ENCODE measurements around the gene PRICKLE3. TPM values are rescaled to one million over a fixed set of nuclear protein-coding genes. Genes with fewer than 3 reads are reported as not detected.
A peak's percentile ranks its signal among the peaks of the same experiment; 100 is the strongest.
"Not testable (repeated sequence)": the region's sequence is repeated elsewhere in the genome, so short reads cannot be mapped to it uniquely, and the experiment has no call there.

The PRICKLE3 gene
- total RNA-seq, 4 donors from 2014 or later: 14.5 to 40.0 (median 33.2) TPM

- H3K4me3 ChIP-seq; H3K9me3 ChIP-seq; H3K4me1 ChIP-seq; H3K36me3 ChIP-seq; in situ Hi-C loops (cut with MboI; ENCODE audit: low pct_ligation_motif_present in 1 of 4, low pct_unique_long_range_greater_than_20kb in 1 of 4, low sequenced_read_pairs in 3 of 4); H3K27me3 ChIP-seq; intact Hi-C loops (cut with DNase I; ENCODE audit: low total_unique reads): not testable (repeated sequence)
- TF ChIP-seq POLR2A (IDR thresholded peaks at IDR 0.05): peak; percentile 12
- peak overlapping the region; percentile 58 to 80 (median 68) for H3K27ac ChIP-seq
- DNase-seq: peak; percentile 39
- 83% methylated on average over 20 of the region's 21 CpGs; no CpG with 5 or more reads in 1 of the 2 donors for WGBS, 2 donors (ENCODE audit: low coverage in 1 of 2)
These were observed 37.6 kb downstream of the PRICKLE3 start for GRCh38 chrX:49148390-49149100.

GRCh38 chrX:49147936-49148335, 38.2 kb downstream of the PRICKLE3 start:
- Histone ChIP-seq H3K27ac (peak overlapping the region in 3 of 4 donors; percentile 58 to 80 (median 76)), H3K4me3 (no peak overlapping the region), H3K4me1 (peaks cover 0 to 7% (median 0%) of the 10 kb centered on the region in 4 donors), H3K36me3 (no peaks in the 10 kb centered on the region), H3K9me3 (no peaks in the 10 kb centered on the region), H3K27me3 (no peaks in the 10 kb centered on the region)
- no peak for DNase-seq
- TF ChIP-seq POLR2A (IDR thresholded peaks at IDR 0.05) (no peak), CTCF (IDR thresholded peaks at IDR 0.05) (no peak), EP300 (IDR thresholded peaks at IDR 0.05; ENCODE audit: low read depth) (no peak), POLR2AphosphoS5 (IDR thresholded peaks at IDR 0.05) (no peak)
- intact Hi-C loops (cut with DNase I; ENCODE audit: low total_unique reads): no loop called here
- WGBS, 2 donors (ENCODE audit: low coverage in 1 of 2): 86 to 89% methylated on average over 4 to 13 of the region's 13 CpGs
- in situ Hi-C loops (cut with MboI; ENCODE audit: low pct_ligation_motif_present in 1 of 4, low pct_unique_long_range_greater_than_20kb in 1 of 4, low sequenced_read_pairs in 3 of 4): no loop called here

- Histone ChIP-seq H3K36me3 (no peaks in the 10 kb centered on the region), H3K4me3 (no peak overlapping the region), H3K9me3 (no peaks in the 10 kb centered on the region), H3K27ac (no peak overlapping the region), H3K4me1 (peaks cover 0 to 7% (median 0%) of the 10 kb centered on the region in 4 donors), H3K27me3 (no peaks in the 10 kb centered on the region)
- intact Hi-C loops (cut with DNase I; ENCODE audit: low total_unique reads) (no loop called here), in situ Hi-C loops (cut with MboI; ENCODE audit: low pct_ligation_motif_present in 1 of 4, low pct_unique_long_range_greater_than_20kb in 1 of 4, low sequenced_read_pairs in 3 of 4) (no loop called here)
- no peak for TF ChIP-seq CTCF (IDR thresholded peaks at IDR 0.05)
- no peak for TF ChIP-seq POLR2AphosphoS5 (IDR thresholded peaks at IDR 0.05)
- no peak for TF ChIP-seq POLR2A (IDR thresholded peaks at IDR 0.05)
- 83% methylated on average over 8 of the region's 8 CpGs; no CpG with 5 or more reads in 1 of the 2 donors for WGBS, 2 donors (ENCODE audit: low coverage in 1 of 2)
- no peak for DNase-seq
These were observed 38.9 kb downstream of the PRICKLE3 start for GRCh38 chrX:49147282-49147681.

GRCh38 chrX:49143154-49143553, 43.0 kb downstream of the PRICKLE3 start:
- intact Hi-C loops (cut with DNase I; ENCODE audit: low total_unique reads); H3K27me3 ChIP-seq; DNase-seq; H3K36me3 ChIP-seq; H3K27ac ChIP-seq; H3K4me3 ChIP-seq; in situ Hi-C loops (cut with MboI; ENCODE audit: low pct_ligation_motif_present in 1 of 4, low pct_unique_long_range_greater_than_20kb in 1 of 4, low sequenced_read_pairs in 3 of 4); H3K9me3 ChIP-seq; H3K4me1 ChIP-seq: not testable (repeated sequence)
- 84% methylated on average over 7 of the region's 7 CpGs; no CpG with 5 or more reads in 1 of the 2 donors for WGBS, 2 donors (ENCODE audit: low coverage in 1 of 2)

GRCh38 chrX:49142264-49142663, 43.9 kb downstream of the PRICKLE3 start:
- H3K4me3 ChIP-seq; in situ Hi-C loops (cut with MboI; ENCODE audit: low pct_ligation_motif_present in 1 of 4, low pct_unique_long_range_greater_than_20kb in 1 of 4, low sequenced_read_pairs in 3 of 4); H3K27me3 ChIP-seq; H3K27ac ChIP-seq; H3K9me3 ChIP-seq; DNase-seq; H3K4me1 ChIP-seq; H3K36me3 ChIP-seq; intact Hi-C loops (cut with DNase I; ENCODE audit: low total_unique reads): not testable (repeated sequence)
- peak in 3 of 5 experiments; percentile 17 to 27 (median 26) for TF ChIP-seq CTCF (IDR thresholded peaks at IDR 0.05)
- 62% methylated on average over 9 of the region's 9 CpGs; no CpG with 5 or more reads in 1 of the 2 donors for WGBS, 2 donors (ENCODE audit: low coverage in 1 of 2)
